Calu3 (cell line): ENCODE results near the gene RHBDF1. TPM values are rescaled to one million over a fixed set of nuclear protein-coding genes. Genes with fewer than 3 reads are reported as not detected.

ENCODE experiments used
- BruUV-seq: library from RNA; stranded (reverse); fragments of 400-500 nt; replicated peaks from 2 replicates; lab custom pipeline; 2021; lab: Mats Ljungman, UMichigan
- CTCF ChIA-PET: fragments of 300-600 bp; sonication (Branson Sonifier 250); formaldehyde crosslinking; loops from one replicate; lab custom pipeline; 2022; ENCODE audit warnings: antibody characterized with exemption; lab: Charles Lee
- DNase-seq: peaks from one replicate; pipeline ENCODE4 v3.0.0; 2022
- H3K27ac Mint-ChIP-seq: one replicate; pipeline ENCODE4 v1.8.0; 2022; ENCODE audit warnings: mixed read lengths; ENCODE audit not compliant: unreplicated experiment
- H3K27me3 Mint-ChIP-seq: one replicate; pipeline ENCODE4 v1.8.0; 2022; ENCODE audit warnings: mixed read lengths; ENCODE audit not compliant: unreplicated experiment
- H3K36me3 Mint-ChIP-seq: one replicate; pipeline ENCODE4 v1.8.0; 2022; ENCODE audit warnings: mild to moderate bottlenecking, moderate library complexity, mixed read lengths; ENCODE audit not compliant: insufficient read depth, unreplicated experiment
- H3K4me1 Mint-ChIP-seq: one replicate; pipeline ENCODE4 v1.8.0; 2022; ENCODE audit warnings: mild to moderate bottlenecking, low read depth, mixed read lengths; ENCODE audit not compliant: unreplicated experiment
- H3K4me3 Mint-ChIP-seq: one replicate; pipeline ENCODE4 v1.8.0; 2022; ENCODE audit warnings: mild to moderate bottlenecking, low read depth, moderate library complexity, mixed read lengths; ENCODE audit not compliant: unreplicated experiment
- H3K9me3 Mint-ChIP-seq: one replicate; pipeline ENCODE4 v1.8.0; 2022; ENCODE audit warnings: low read depth, mixed read lengths; ENCODE audit not compliant: unreplicated experiment
- intact Hi-C: fragments of 100-400 bp; cut with micrococcal nuclease; formaldehyde crosslinking; loops from one replicate; pipeline ENCODE4 v1.10.0; 2022; ENCODE audit not compliant: unreplicated experiment
- total RNA-seq: library from RNA; stranded (reverse); gene quantifications from 2 replicates; pipeline ENCODE4 v1.2.3, GENCODE V29; 2022
- TF ChIP-seq, protein P1 (sequence below): fragments of 200-600 bp; IDR thresholded peaks from one replicate; pipeline ENCODE4 v1.8.0; 2022; ENCODE audit warnings: antibody characterized with exemption; ENCODE audit not compliant: unreplicated experiment

RHBDF1 gene
- total RNA-seq, 1 experiment from 2014 or later = 60.2 TPM

DNA sequence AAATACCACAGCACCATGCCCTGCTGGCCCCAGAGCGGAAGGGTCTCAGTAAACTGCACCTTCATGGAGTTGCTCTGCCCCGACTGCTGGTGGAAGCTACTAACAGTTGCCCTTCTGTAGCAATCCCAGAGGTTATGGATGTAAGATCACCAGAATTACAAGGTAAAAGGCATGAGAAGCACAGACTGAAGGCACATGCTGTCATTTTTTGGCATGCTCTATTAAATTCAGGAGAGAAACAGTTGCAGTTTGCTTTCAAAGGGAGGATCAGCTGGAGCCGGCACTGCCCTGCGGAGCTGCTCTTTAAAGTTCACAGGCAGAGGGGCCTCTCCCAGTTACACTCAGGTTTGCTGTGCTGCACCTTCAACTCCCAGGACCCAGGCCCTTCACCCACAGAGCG is 46.9 kb upstream of the RHBDF1 start:
- CTCF ChIA-PET = no interaction called here
- H3K27ac Mint-ChIP-seq = no peak overlapping the region
- peaks cover 2% of the 10 kb centered on the region for H3K4me1 Mint-ChIP-seq
- no peaks in the 10 kb centered on the region for H3K27me3 Mint-ChIP-seq
- no peak for DNase-seq
- intact Hi-C loops = no loop called here
- TF ChIP-seq, protein P1, sequence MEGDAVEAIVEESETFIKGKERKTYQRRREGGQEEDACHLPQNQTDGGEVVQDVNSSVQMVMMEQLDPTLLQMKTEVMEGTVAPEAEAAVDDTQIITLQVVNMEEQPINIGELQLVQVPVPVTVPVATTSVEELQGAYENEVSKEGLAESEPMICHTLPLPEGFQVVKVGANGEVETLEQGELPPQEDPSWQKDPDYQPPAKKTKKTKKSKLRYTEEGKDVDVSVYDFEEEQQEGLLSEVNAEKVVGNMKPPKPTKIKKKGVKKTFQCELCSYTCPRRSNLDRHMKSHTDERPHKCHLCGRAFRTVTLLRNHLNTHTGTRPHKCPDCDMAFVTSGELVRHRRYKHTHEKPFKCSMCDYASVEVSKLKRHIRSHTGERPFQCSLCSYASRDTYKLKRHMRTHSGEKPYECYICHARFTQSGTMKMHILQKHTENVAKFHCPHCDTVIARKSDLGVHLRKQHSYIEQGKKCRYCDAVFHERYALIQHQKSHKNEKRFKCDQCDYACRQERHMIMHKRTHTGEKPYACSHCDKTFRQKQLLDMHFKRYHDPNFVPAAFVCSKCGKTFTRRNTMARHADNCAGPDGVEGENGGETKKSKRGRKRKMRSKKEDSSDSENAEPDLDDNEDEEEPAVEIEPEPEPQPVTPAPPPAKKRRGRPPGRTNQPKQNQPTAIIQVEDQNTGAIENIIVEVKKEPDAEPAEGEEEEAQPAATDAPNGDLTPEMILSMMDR = no peak
- no peaks in the 10 kb centered on the region for H3K9me3 Mint-ChIP-seq
- no peak overlapping the region for H3K4me3 Mint-ChIP-seq
- BruUV-seq = no TSS peak
- peaks cover 21% of the 10 kb centered on the region for H3K36me3 Mint-ChIP-seq

DNA sequence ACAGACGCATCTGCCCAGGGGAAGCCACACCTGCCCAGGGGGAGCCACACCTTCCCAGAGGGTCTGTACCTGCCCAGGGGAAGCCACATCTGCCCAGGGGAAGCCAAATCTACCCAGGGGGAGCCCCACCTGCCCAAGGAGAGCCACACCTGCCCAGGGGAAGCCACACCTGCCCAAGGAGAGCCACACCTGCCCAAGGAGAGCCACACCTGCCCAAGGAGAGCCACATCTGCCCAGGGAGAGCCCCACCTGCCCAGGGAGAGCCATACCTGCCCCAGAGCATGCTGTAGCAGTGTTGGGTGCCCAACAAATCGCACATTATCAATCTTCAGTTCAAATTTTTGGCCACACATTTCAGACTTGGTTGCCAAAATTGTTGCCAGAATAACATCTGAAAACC is 46.4 kb upstream of the RHBDF1 start:
- CTCF ChIA-PET = interaction anchor here (1.6 to 2.1 kb wide), 2 partner anchors 12 to 243 kb away, joined by 6 to 12 read pairs; no protein-coding TSS in a partner anchor
- TF ChIP-seq, protein P1 = no peak
- Mint-ChIP-seq H3K27ac (no peak overlapping the region), H3K4me3 (no peak overlapping the region), H3K4me1 (peaks cover 6% of the 10 kb centered on the region), H3K36me3 (peaks cover 24% of the 10 kb centered on the region), H3K9me3 (no peaks in the 10 kb centered on the region), H3K27me3 (no peaks in the 10 kb centered on the region)
- intact Hi-C loops = no loop called here
- BruUV-seq = no TSS peak
- no peak for DNase-seq

DNA sequence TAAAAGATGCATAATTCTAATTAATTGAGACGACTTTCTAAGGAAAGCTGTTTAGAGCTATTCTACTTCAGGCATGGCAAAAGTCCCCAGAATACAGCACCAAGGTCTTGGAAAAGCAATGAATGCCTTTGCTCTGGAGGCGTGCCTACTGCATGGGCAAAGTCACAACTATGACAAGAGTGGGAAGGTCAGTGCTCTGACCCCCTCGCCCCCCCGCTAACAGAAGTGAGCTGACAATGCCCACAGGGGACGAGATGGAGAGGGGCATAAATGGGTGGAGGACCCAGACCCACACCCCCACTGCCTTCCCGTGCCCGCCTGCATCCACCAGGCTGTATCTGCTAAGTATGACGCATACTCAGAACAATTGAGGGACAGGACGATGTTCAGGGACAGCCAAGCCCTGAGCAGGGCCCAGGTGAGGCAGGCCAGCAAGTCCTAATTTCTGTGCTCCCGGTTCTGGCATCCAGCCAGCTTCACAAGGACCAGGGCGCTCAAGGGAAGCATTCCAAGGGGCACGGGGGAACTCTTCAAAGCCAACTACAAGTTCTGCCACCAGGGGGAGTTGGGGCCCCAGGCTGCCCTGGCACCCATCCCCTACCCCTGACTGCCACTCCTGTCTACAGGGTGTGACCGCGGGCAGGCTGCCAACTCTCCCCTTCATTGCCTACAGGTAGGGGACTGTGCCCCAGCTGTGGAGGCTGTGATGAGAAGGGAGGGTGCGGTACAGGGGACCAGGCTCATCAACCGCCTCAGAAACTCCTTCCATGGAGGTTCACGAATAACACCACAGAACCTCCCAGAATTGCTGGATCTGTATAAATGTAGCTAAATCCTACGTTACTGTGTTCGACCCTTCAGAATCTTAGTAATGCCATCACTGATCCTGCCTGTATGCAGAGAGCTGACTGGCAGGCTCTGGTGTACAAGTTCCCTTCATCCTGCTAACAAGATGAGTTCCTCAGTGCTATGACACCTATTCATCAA is 45.2 kb upstream of the RHBDF1 start:
- Mint-ChIP-seq H3K4me1 (peaks cover 11% of the 10 kb centered on the region), H3K36me3 (peaks cover 25% of the 10 kb centered on the region), H3K9me3 (no peaks in the 10 kb centered on the region), H3K4me3 (no peak overlapping the region), H3K27me3 (no peaks in the 10 kb centered on the region), H3K27ac (no peak overlapping the region)
- TF ChIP-seq, protein P1 = peak; percentile 95
- intact Hi-C loops = loop anchor here (2.0 kb wide), 1 partner anchor 63 kb away; the partner anchor contains the start of gene HBQ1
- DNase-seq = peak; percentile 92
- CTCF ChIA-PET = interaction anchor here (0.6 to 2.1 kb wide), 4 partner anchors 11 to 244 kb away, joined by 3 to 12 read pairs (median 9); no protein-coding TSS in a partner anchor
- no TSS peak for BruUV-seq

DNA sequence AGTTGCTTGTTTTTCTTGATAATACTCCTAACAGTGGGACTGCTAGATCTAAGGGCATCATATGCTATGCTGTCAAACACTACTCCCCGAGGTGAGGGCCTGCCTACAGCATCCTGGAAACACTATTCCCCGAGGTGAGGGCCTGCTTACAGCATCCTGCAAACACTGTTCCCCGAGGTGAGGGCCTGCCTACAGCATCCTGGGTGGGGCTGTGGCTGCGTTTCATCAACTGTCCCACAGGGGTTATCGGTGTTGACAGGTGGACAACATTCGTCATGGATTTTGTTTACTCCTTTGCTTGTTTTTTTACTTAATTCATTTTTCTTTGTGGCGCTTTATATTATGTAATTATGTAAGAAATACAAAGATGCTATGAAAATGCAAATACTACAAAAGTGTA is 43.6 kb upstream of the RHBDF1 start:
- TF ChIP-seq, protein P1 = no peak
- intact Hi-C loops = loop anchor here (2.0 kb wide), 1 partner anchor 65 kb away; the partner anchor contains the start of gene HBQ1
- peaks cover 24% of the 10 kb centered on the region for H3K36me3 Mint-ChIP-seq
- no peaks in the 10 kb centered on the region for H3K27me3 Mint-ChIP-seq
- H3K4me3 Mint-ChIP-seq = no peak overlapping the region
- peaks cover 11% of the 10 kb centered on the region for H3K4me1 Mint-ChIP-seq
- no peak for DNase-seq
- CTCF ChIA-PET = no interaction called here
- BruUV-seq = no TSS peak
- H3K9me3 Mint-ChIP-seq = no peaks in the 10 kb centered on the region
- no peak overlapping the region for H3K27ac Mint-ChIP-seq
